Fibroblast of lung (primary cell): Measurements from ENCODE around the gene LRP1.

Experiments used
- CTCF ChIP-seq, 2 donors: IDR thresholded peaks in 1 of 2; conservative IDR thresholded peaks in 1 of 2; 1 replicate in 1 of 2; 2 replicates in 1 of 2; pipeline ENCODE4 v1.5.1; 2011 to 2012; ENCODE audit warnings: low read length in 2 of 2, control low read depth in 1 of 2, inconsistent platforms in 1 of 2, low read depth in 1 of 2, mild to moderate bottlenecking in 1 of 2
- EZH2 ChIP-seq: IDR thresholded peaks from 2 replicates; pipeline ENCODE4 v1.5.1; 2012; ENCODE audit warnings: low read length, control low read depth, mild to moderate bottlenecking; ENCODE audit errors: missing control alignments

DNA sequence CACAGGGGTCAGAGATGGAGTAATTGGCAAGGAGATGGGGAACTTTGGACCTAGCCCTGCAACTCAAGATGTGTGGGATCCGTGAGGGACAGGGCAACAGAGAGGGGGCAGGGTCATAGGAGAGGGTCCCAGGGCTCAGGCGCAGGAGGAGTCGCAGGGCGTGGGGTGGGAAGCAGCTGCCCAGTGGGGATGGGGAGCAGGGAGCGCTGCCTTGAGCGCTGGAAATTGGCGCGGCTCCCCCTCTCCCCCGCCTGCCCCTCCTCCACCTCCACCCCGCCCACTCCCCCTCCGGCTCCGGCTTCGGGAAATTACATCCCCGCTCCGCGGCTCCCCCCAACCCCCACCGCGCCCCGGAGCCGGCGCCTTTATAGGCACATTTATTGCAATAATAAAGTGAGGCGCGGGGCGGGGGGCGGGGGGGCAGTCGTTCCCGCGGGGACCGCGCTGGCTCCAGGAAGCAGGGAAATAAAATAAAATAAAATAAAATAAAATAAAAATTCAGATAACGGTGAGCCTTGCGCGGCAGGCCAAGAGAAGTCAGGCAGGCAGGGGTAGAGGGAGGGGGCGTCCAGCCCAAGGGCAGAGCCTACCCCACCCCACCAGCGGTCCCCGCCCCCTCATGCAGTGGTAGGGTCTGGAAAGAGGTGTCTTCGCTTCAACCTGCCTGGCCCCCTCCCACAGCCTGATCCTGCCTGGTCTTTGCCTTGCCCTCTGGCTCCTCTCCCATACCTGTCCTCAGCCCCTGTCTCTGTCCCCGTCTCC is 91.9 kb downstream of the LRP1 start:
- TF ChIP-seq CTCF (conservative IDR thresholded peaks at IDR 0.05 in 1 of 2, IDR thresholded peaks at IDR 0.05 in 1 of 2; ENCODE audit: low read depth in 1 of 2, low read length in 2 of 2) (no peak), EZH2 (no peak)
